K562 (cell line): ENCODE measurements around the gene PDE2A.

ENCODE experiments used
- CBX3 ChIP-seq, 2 experiments: IDR thresholded peaks; 1 replicate in 1 of 2; 2 replicates in 1 of 2; pipeline ENCODE4 v1.6.1; 2012; ENCODE audit warnings: inconsistent platforms in 2 of 2, low read length in 2 of 2, borderline replicate concordance in 1 of 2, control low read depth in 1 of 2
- ELF1 ChIP-seq: fragments of 200-800 bp; sonication (Bioruptor generic); IDR thresholded peaks from 2 replicates; pipeline ENCODE4 v1.6.1; 2016; ENCODE audit warnings: missing genetic modification characterization, missing compliant biosample characterization
- EP300 ChIP-seq: IDR thresholded peaks from 2 replicates; pipeline ENCODE4 v1.6.1; 2012; ENCODE audit warnings: low read length, improper control_type of control experiment
- HMBOX1 ChIP-seq: sonication (generic); IDR thresholded peaks from 2 replicates; pipeline ENCODE4 v1.6.1; 2016
- MAFK ChIP-seq: IDR thresholded peaks from 2 replicates; pipeline ENCODE4 v1.6.1; 2011; ENCODE audit warnings: low read length, improper control_type of control experiment
- SIRT6 ChIP-seq: IDR thresholded peaks from one replicate; pipeline ENCODE4 v1.6.1; 2012; ENCODE audit warnings: low read depth, mild to moderate bottlenecking, control low read depth, inconsistent platforms, low read length, moderate library complexity
- SRF ChIP-seq, 2 experiments: fragments of 250-450, 450-650 bp in 1 of 2; sonication (Bioruptor Pico) in 1 of 2; sonication (generic) in 1 of 2; formaldehyde crosslinking; IDR thresholded peaks; 2 replicates each; pipeline versions ENCODE4 v1.5.0 to v1.5.1; 2020 to 2022; ENCODE audit warnings: mild to moderate bottlenecking in 1 of 2, missing genetic modification reagents in 1 of 2
- TAF1 ChIP-seq: IDR thresholded peaks from 2 replicates; pipeline ENCODE4 v1.6.1; 2011; ENCODE audit warnings: mild to moderate bottlenecking, low read length, moderate library complexity; ENCODE audit not compliant: insufficient read depth, control insufficient read depth, severe bottlenecking; ENCODE audit errors: extremely low read depth
- TFAM ChIP-seq: fragments of 250-450 bp; sonication (Bioruptor Pico); conservative IDR thresholded peaks from 2 replicates; pipeline ENCODE4 v1.5.0; 2021; ENCODE audit warnings: mild to moderate bottlenecking, moderate library complexity
- ZNF609 ChIP-seq: sonication (generic); formaldehyde crosslinking; IDR thresholded peaks from 2 replicates; pipeline ENCODE4 v1.8.1; 2023; ENCODE audit warnings: missing genetic modification reagents, mild to moderate bottlenecking, borderline replicate concordance

GRCh38 chr11:72662036-72662435, 12.2 kb downstream of the PDE2A start:
- TF ChIP-seq MAFK (no peak), HMBOX1 (no peak), TFAM (no peak), ELF1 (tag) (no peak), CBX3 (IDR thresholded peaks at IDR 0.05; ENCODE audit: borderline replicate concordance in 1 of 2, low read length in 2 of 2) (no peak), ZNF609 (no peak), SIRT6 (no peak), TAF1 (no peak), SRF (CRISPR knock-in tag; IDR thresholded peaks at IDR 0.05) (no peak), EP300 (no peak)
